ENCODE measurements around the gene MYBL2. TPM values are rescaled to one million over a fixed set of nuclear protein-coding genes. Genes with fewer than 3 reads are reported as not detected.

MYBL2 gene
- total and polyA plus RNA-seq, 10 donors: 8.2 to 60.0 (median 28.4) TPM

GRCh38 chr20:43710370-43711044 lies 43.6 kb downstream of the MYBL2 start:
- peaks cover 0 to 91% (median 3%) of the 10 kb centered on the region in 6 donors for H3K36me3 ChIP-seq
- H3K9me3 ChIP-seq: no peaks in the 10 kb centered on the region
- no peak for TF ChIP-seq CTCF (IDR thresholded peaks at IDR 0.05 in 8 of 11, conservative IDR thresholded peaks at IDR 0.05 in 3 of 11)
- TF ChIP-seq POLR2A (IDR thresholded peaks at IDR 0.05): no peak
- no peak for TF ChIP-seq POLR2AphosphoS5 (IDR thresholded peaks at IDR 0.05)
- H3K4me1 ChIP-seq: peaks cover 0 to 16% (median 0%) of the 10 kb centered on the region in 6 donors
- intact Hi-C loops (cut with DNase I; ENCODE audit: low total_unique reads): no loop called here
- 73 to 79% (median 74%) methylated on average over 9 of the region's 9 CpGs for WGBS, 5 donors
- no peak overlapping the region for H3K4me3 ChIP-seq
- H3K27ac ChIP-seq: peak overlapping the region in 4 of 8 donors; percentile 9 to 41 (median 38)
- no peaks in the 10 kb centered on the region for H3K27me3 ChIP-seq (replicated peaks in 1 of 7)
- DNase-seq: no peak

- peak in 2 of 3 donors; percentile 41 to 64 for TF ChIP-seq POLR2AphosphoS5 (IDR thresholded peaks at IDR 0.05)
- no peak for TF ChIP-seq POLR2A (IDR thresholded peaks at IDR 0.05)
- Histone ChIP-seq H3K4me3 (no peak overlapping the region), H3K27ac (peak overlapping the region in 3 of 8 donors; percentile 37 to 41 (median 38)), H3K36me3 (peaks cover 0 to 91% (median 3%) of the 10 kb centered on the region in 6 donors), H3K4me1 (peaks cover 0 to 16% (median 0%) of the 10 kb centered on the region in 6 donors), H3K9me3 (no peaks in the 10 kb centered on the region), H3K27me3 (replicated peaks in 1 of 7) (no peaks in the 10 kb centered on the region)
- intact Hi-C loops (cut with DNase I; ENCODE audit: low total_unique reads): no loop called here
- DNase-seq: no peak
- 65 to 85% (median 76%) methylated on average over 12 to 15 of the region's 15 CpGs for WGBS, 5 donors
Observed at GRCh38 chr20:43711098-43711654, 44.3 kb downstream of the MYBL2 start.

- TF ChIP-seq POLR2AphosphoS5 (IDR thresholded peaks at IDR 0.05): no peak
- no peak for TF ChIP-seq CTCF (IDR thresholded peaks at IDR 0.05 in 8 of 11, conservative IDR thresholded peaks at IDR 0.05 in 3 of 11)
- no peak for TF ChIP-seq POLR2A (IDR thresholded peaks at IDR 0.05)
Observed at GRCh38 chr20:43715044-43715443, 48.1 kb downstream of the MYBL2 start.

GRCh38 chr20:43715511-43715910 lies 48.6 kb downstream of the MYBL2 start:
- 89 to 95% (median 90%) methylated on average over 6 of the region's 6 CpGs for WGBS, 5 donors
- no peaks in the 10 kb centered on the region for H3K27me3 ChIP-seq (replicated peaks in 1 of 7)
- peaks cover 0 to 9% (median 0%) of the 10 kb centered on the region in 6 donors for H3K4me1 ChIP-seq
- no peak for TF ChIP-seq CTCF (IDR thresholded peaks at IDR 0.05 in 8 of 11, conservative IDR thresholded peaks at IDR 0.05 in 3 of 11)
- no peak for TF ChIP-seq POLR2A (IDR thresholded peaks at IDR 0.05)
- no peak for TF ChIP-seq POLR2AphosphoS5 (IDR thresholded peaks at IDR 0.05)
- no peak for DNase-seq
- intact Hi-C loops (cut with DNase I; ENCODE audit: low total_unique reads): no loop called here
- peaks cover 0 to 69% (median 3%) of the 10 kb centered on the region in 6 donors for H3K36me3 ChIP-seq
- H3K9me3 ChIP-seq: no peaks in the 10 kb centered on the region
- H3K4me3 ChIP-seq: no peak overlapping the region
- H3K27ac ChIP-seq: no peak overlapping the region

More at GRCh38 chr20:43715044-43715443, 48.1 kb downstream of the MYBL2 start:
- H3K36me3 ChIP-seq: peaks cover 0 to 74% (median 3%) of the 10 kb centered on the region in 6 donors
- no peak for DNase-seq
- peaks cover 0 to 13% (median 0%) of the 10 kb centered on the region in 6 donors for H3K4me1 ChIP-seq
- 92 to 99% (median 96%) methylated on average over 9 of the region's 9 CpGs for WGBS, 5 donors
- H3K27me3 ChIP-seq (replicated peaks in 1 of 7): no peaks in the 10 kb centered on the region
- intact Hi-C loops (cut with DNase I; ENCODE audit: low total_unique reads): no loop called here
- no peak overlapping the region for H3K4me3 ChIP-seq
- no peak overlapping the region for H3K27ac ChIP-seq
- no peaks in the 10 kb centered on the region for H3K9me3 ChIP-seq

Measured in spleen (tissue), 11 donors.